H1 (cell line): Measurements from ENCODE around the gene ODR4. TPM values are rescaled to one million over a fixed set of nuclear protein-coding genes. Genes with fewer than 3 reads are reported as not detected.

Experiments
- CTCF ChIA-PET: fragments of 300-600 bp; sonication (Branson Sonifier 250); formaldehyde crosslinking; loops from one replicate; lab custom pipeline; 2021; ENCODE audit not compliant: partially characterized antibody; lab: Charles Lee
- POLR2A ChIA-PET: fragments of 300-600 bp; sonication (Branson Sonifier 250); formaldehyde crosslinking; loops from one replicate; lab custom pipeline; 2021; ENCODE audit warnings: inconsistent platforms; ENCODE audit not compliant: partially characterized antibody; lab: Charles Lee
- DNase-seq, 2 experiments: peaks; one replicate each; pipeline versions ENCODE4 v3.0.0 to v3.0.0-alpha.2; 2010 to 2022; ENCODE audit warnings: low spot score in 2 of 2, low read depth in 1 of 2, mixed read lengths in 1 of 2
- FAIRE-seq: peaks from 2 replicates; lab custom pipeline; 2011; peaks lifted over from hg19 to GRCh38; lab: Jason Lieb, UNC
- H2AFZ ChIP-seq: 2 replicates; pipeline ENCODE4 v1.8.1; 2012; ENCODE audit warnings: low read length, inconsistent platforms
- H2AK5ac ChIP-seq: 2 replicates; pipeline ENCODE4 v1.6.1; 2013; ENCODE audit warnings: low read depth, low read length
- H2BK120ac ChIP-seq: replicated peaks from 2 replicates; pipeline ENCODE3; 2013; ENCODE audit warnings: low read depth, low read length, inconsistent platforms
- H2BK12ac ChIP-seq: 2 replicates; pipeline ENCODE4 v1.6.1; 2013; ENCODE audit warnings: low read depth, low read length
- H2BK15ac ChIP-seq: 2 replicates; pipeline ENCODE4 v1.6.1; 2013; ENCODE audit warnings: low read length
- H2BK20ac ChIP-seq: 2 replicates; pipeline ENCODE4 v1.6.1; 2013; ENCODE audit warnings: low read length
- H2BK5ac ChIP-seq: 2 replicates; pipeline ENCODE4 v1.6.1; 2013; ENCODE audit warnings: low read depth, low read length
- H3K14ac ChIP-seq: 2 replicates; pipeline ENCODE4 v1.6.1; 2013; ENCODE audit warnings: inconsistent platforms; ENCODE audit not compliant: insufficient read length
- H3K18ac ChIP-seq: 2 replicates; pipeline ENCODE4 v1.6.1; 2013; ENCODE audit warnings: low read length; ENCODE audit errors: extremely low read depth
- H3K23ac ChIP-seq: 2 replicates; pipeline ENCODE4 v1.6.1; 2013; ENCODE audit warnings: inconsistent platforms; ENCODE audit not compliant: insufficient read length
- H3K23me2 ChIP-seq: 2 replicates; pipeline ENCODE4 v1.6.1; 2013; ENCODE audit warnings: low read depth, low read length
- H3K27ac ChIP-seq: 2 replicates; pipeline ENCODE4 v1.6.1; 2011; ENCODE audit warnings: low read depth, low read length, inconsistent platforms
- H3K27me3 ChIP-seq, 4 experiments: replicated peaks in 1 of 4; 1 replicate in 1 of 4; 2 replicates in 3 of 4; pipeline versions ENCODE4 v1.6.1 to v1.8.1; 2011 to 2013; ENCODE audit warnings: low read length in 3 of 4, mild to moderate bottlenecking in 3 of 4, inconsistent platforms in 2 of 4, mixed read lengths in 2 of 4, moderate library complexity in 1 of 4; ENCODE audit not compliant: control insufficient read depth in 3 of 4, insufficient read depth in 3 of 4; ENCODE audit errors: extremely low read depth in 1 of 4
- H3K36me3 ChIP-seq, 4 experiments: 2 replicates each; pipeline versions ENCODE4 v1.6.1 to v1.8.1; 2011 to 2013; ENCODE audit warnings: mild to moderate bottlenecking in 4 of 4, low read length in 3 of 4, moderate library complexity in 2 of 4, control low read depth in 1 of 4, inconsistent platforms in 1 of 4; ENCODE audit not compliant: insufficient read depth in 4 of 4, control insufficient read depth in 2 of 4
- H3K4ac ChIP-seq: replicated peaks from 2 replicates; pipeline ENCODE3; 2013; ENCODE audit warnings: low read length, low read depth, mixed read lengths, inconsistent platforms; ENCODE audit not compliant: insufficient read length
- H3K4me1 ChIP-seq, 4 experiments: replicated peaks in 1 of 4; 1 replicate in 1 of 4; 2 replicates in 3 of 4; pipeline versions ENCODE4 v1.6.1 to v1.8.1; 2011 to 2013; ENCODE audit warnings: low read length in 3 of 4, inconsistent platforms in 2 of 4, mixed read lengths in 1 of 4; ENCODE audit not compliant: insufficient read depth in 4 of 4, control insufficient read depth in 3 of 4
- H3K4me2 ChIP-seq, 2 experiments: 2 replicates each; pipeline versions ENCODE4 v1.6.1 to v1.8.1; 2011 to 2013; ENCODE audit warnings: low read depth in 2 of 2, low read length in 2 of 2, control low read depth in 1 of 2, inconsistent platforms in 1 of 2, mild to moderate bottlenecking in 1 of 2; ENCODE audit not compliant: insufficient read depth in 1 of 2
- H3K4me3 ChIP-seq, 4 experiments: fragments of 200-600, 300-600 bp in 1 of 4; sonication (generic), shearing (Covaris generic), sonication (Bioruptor Twin) in 1 of 4; 2 replicates each; pipeline versions ENCODE4 v1.5.1 to v1.8.1; 2011 to 2016; ENCODE audit warnings: low read length in 4 of 4, low read depth in 3 of 4, control low read depth in 2 of 4, inconsistent platforms in 2 of 4, mild to moderate bottlenecking in 2 of 4, mixed read lengths in 1 of 4, moderate library complexity in 1 of 4; ENCODE audit not compliant: insufficient read depth in 2 of 4; ENCODE audit errors: extremely low read depth in 1 of 4
- H3K56ac ChIP-seq: replicated peaks from 2 replicates; pipeline ENCODE3; 2013; ENCODE audit warnings: low read depth, mild to moderate bottlenecking, mixed read lengths, low read length, inconsistent platforms; ENCODE audit not compliant: insufficient read length
- H3K79me1 ChIP-seq: 2 replicates; pipeline ENCODE4 v1.6.1; 2013; ENCODE audit warnings: low read depth, low read length, control low read depth
- H3K79me2 ChIP-seq, 2 experiments: 2 replicates each; pipeline versions ENCODE4 v1.6.1 to v1.8.1; 2012 to 2013; ENCODE audit warnings: low read length in 2 of 2, mild to moderate bottlenecking in 2 of 2, inconsistent platforms in 1 of 2; ENCODE audit not compliant: insufficient read depth in 2 of 2, control insufficient read depth in 1 of 2
- H3K9ac ChIP-seq, 4 experiments: replicated peaks in 1 of 4; 1 replicate in 1 of 4; 2 replicates in 3 of 4; pipeline versions ENCODE4 v1.6.1 to v1.8.1; 2011 to 2013; ENCODE audit warnings: low read depth in 3 of 4, low read length in 3 of 4, control low read depth in 2 of 4, mild to moderate bottlenecking in 2 of 4, moderate library complexity in 2 of 4, inconsistent platforms in 1 of 4; ENCODE audit errors: extremely low read depth in 1 of 4
- H3K9me3 ChIP-seq, 2 experiments: 2 replicates each; pipeline versions ENCODE4 v1.6.1 to v1.8.1; 2012 to 2013; ENCODE audit warnings: mild to moderate bottlenecking in 2 of 2, moderate library complexity in 2 of 2, control low read depth in 1 of 2, inconsistent platforms in 1 of 2, low read depth in 1 of 2, low read length in 1 of 2, mixed read lengths in 1 of 2; ENCODE audit not compliant: insufficient read depth in 2 of 2
- H4K20me1 ChIP-seq, 2 experiments: replicated peaks in 1 of 2; 2 replicates each; pipeline versions ENCODE3 to v1.8.1; 2011 to 2013; ENCODE audit warnings: inconsistent platforms in 2 of 2, low read length in 2 of 2, mild to moderate bottlenecking in 1 of 2; ENCODE audit not compliant: insufficient read depth in 2 of 2, control insufficient read depth in 1 of 2
- H4K5ac ChIP-seq: 2 replicates; pipeline ENCODE4 v1.6.1; 2013; ENCODE audit warnings: low read length, low read depth, mixed read lengths, inconsistent platforms; ENCODE audit not compliant: insufficient read length
- H4K8ac ChIP-seq: 2 replicates; pipeline ENCODE4 v1.8.0; 2013; ENCODE audit warnings: mild to moderate bottlenecking, moderate library complexity, low read length, inconsistent platforms; ENCODE audit not compliant: insufficient read depth; ENCODE audit errors: extremely low read depth
- H4K91ac ChIP-seq: replicated peaks from 2 replicates; pipeline ENCODE3; 2013; ENCODE audit warnings: low read length, mixed read lengths, inconsistent platforms; ENCODE audit not compliant: insufficient read length
- CBX8 ChIP-seq: fragments of 300-800, 300-1000 bp; sonication (generic); IDR thresholded peaks from 2 replicates; pipeline ENCODE4 v1.7.1; 2016; ENCODE audit warnings: low read depth, low read length, borderline replicate concordance
- EP300 ChIP-seq, 2 experiments: IDR thresholded peaks; 1 replicate in 1 of 2; 2 replicates in 1 of 2; pipeline ENCODE4 v1.6.1; 2011 to 2012; ENCODE audit warnings: low read depth in 2 of 2, low read length in 2 of 2, mild to moderate bottlenecking in 2 of 2, borderline replicate concordance in 1 of 2, inconsistent platforms in 1 of 2, moderate library complexity in 1 of 2
- HDAC2 ChIP-seq, 2 experiments: fragments of 300-600 bp in 1 of 2; sonication (generic) in 1 of 2; IDR thresholded peaks; 2 replicates each; pipeline ENCODE4 v1.6.1; 2011 to 2012; ENCODE audit warnings: low read depth in 2 of 2, low read length in 2 of 2, mild to moderate bottlenecking in 2 of 2, moderate library complexity in 2 of 2, borderline replicate concordance in 1 of 2, inconsistent platforms in 1 of 2
- NRF1 ChIP-seq: IDR thresholded peaks from 2 replicates; pipeline ENCODE4 v1.6.1; 2011; ENCODE audit warnings: mild to moderate bottlenecking, low read depth, low read length, improper control_type of control experiment
- RAD21 ChIP-seq, 2 experiments: IDR thresholded peaks in 1 of 2; conservative IDR thresholded peaks in 1 of 2; 2 replicates each; pipeline ENCODE4 v1.6.1; 2011; ENCODE audit warnings: low read depth in 2 of 2, low read length in 2 of 2, improper control_type of control experiment in 1 of 2, inconsistent platforms in 1 of 2, mild to moderate bottlenecking in 1 of 2, moderate library complexity in 1 of 2
- RNF2 ChIP-seq: fragments of 200-900, 300-1000 bp; sonication (generic); IDR thresholded peaks from 2 replicates; pipeline ENCODE4 v1.7.1; 2016; ENCODE audit warnings: borderline replicate concordance, low read depth, mild to moderate bottlenecking, antibody characterized with exemption, low read length; ENCODE audit not compliant: poor library complexity, severe bottlenecking; ENCODE audit errors: missing control alignments
- SIN3A ChIP-seq, 2 experiments: IDR thresholded peaks in 1 of 2; conservative IDR thresholded peaks in 1 of 2; 2 replicates each; pipeline ENCODE4 v1.6.1; 2011 to 2012; ENCODE audit warnings: low read length in 2 of 2, improper control_type of control experiment in 1 of 2, low read depth in 1 of 2, mild to moderate bottlenecking in 1 of 2
- WGBS, 2 experiments: shearing (Covaris generic) in 1 of 2; methylation state at CpG; one replicate each; pipeline versions ENCODE4 v1.1.6 to v1.1.7; 2013 to 2015; ENCODE audit warnings: low lambda C conversion rate in 2 of 2, mixed read lengths in 2 of 2, inconsistent platforms in 1 of 2, low coverage in 1 of 2, missing lambda C conversion rate in 1 of 2; ENCODE audit not compliant: insufficient replicate concordance in 2 of 2, insufficient coverage in 1 of 2, insufficient read length in 1 of 2; ENCODE audit errors: extremely low coverage in 1 of 2, missing lambda C conversion rate in 1 of 2; 5-methylcytosine and 5-hydroxymethylcytosine counted together
- polyA plus RNA-seq, 7 experiments: library from polyadenylated mRNA; depleted of rRNA in 3 of 7; stranded (reverse) in 5 of 7; unstranded in 2 of 7; fragments of >200 nt in 5 of 7; fragments of 200-250 nt in 2 of 7; gene quantifications; 1 replicate in 5 of 7; 2 replicates in 1 of 7; 4 replicates in 1 of 7; pipeline versions ENCODE4 v1.2.1 to v1.2.3, GENCODE V29; 2011 to 2013; ENCODE audit warnings: missing spikeins in 2 of 7, mixed read lengths in 2 of 7
- total RNA-seq: library from RNA; stranded (reverse); fragmentation: NEBNext Ultra II Directional; extraction: Animal tissue kit (Norgen Biotek cat#: 25700); gene quantifications from 2 replicates; pipeline ENCODE4 v1.2.1, GENCODE V29; 2021

The ODR4 gene
- total and polyA plus RNA-seq, 2 of the 8 experiments (the other 6 are each of a cell fraction or from before 2014, with no cell fraction given): 4.1 to 14.1 TPM

DNA sequence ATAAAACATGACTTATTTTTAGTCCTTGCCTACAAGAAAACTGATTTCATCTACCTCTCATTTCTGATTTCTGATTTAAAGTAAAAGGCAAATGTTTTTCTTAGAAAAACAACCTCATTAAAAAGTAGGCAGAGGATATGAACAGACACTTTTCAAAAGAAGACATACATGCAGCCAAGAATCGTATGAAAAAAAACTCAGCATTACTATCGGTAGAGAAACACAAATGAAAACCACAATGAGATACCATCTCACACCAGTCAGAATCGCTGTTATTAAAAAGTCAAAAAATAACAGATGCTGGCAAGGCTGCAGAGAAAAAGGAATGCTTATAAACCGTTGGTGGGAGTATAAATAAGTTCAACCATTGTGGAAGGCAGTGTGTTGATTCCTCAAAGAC is 16.2 kb downstream of the ODR4 start:
- FAIRE-seq: no peak
- Histone ChIP-seq H2BK20ac (no peak overlapping the region), H4K20me1 (no peaks in the 10 kb centered on the region), H2BK120ac (no peak overlapping the region), H2BK12ac (no peak overlapping the region), H3K27me3 (no peaks in the 10 kb centered on the region), H3K4me1 (no peaks in the 10 kb centered on the region), H3K4me2 (no peak overlapping the region), H3K79me1 (no peaks in the 10 kb centered on the region), H3K4ac (no peak overlapping the region), H3K79me2 (no peaks in the 10 kb centered on the region), H2AK5ac (no peak overlapping the region), H3K9ac (no peak overlapping the region), H2AFZ (no peak overlapping the region), H4K5ac (no peak overlapping the region), H3K23me2 (no peaks in the 10 kb centered on the region), H3K4me3 (no peak overlapping the region), H3K36me3 (peaks cover 0 to 58% (median 20%) of the 10 kb centered on the region in 4 experiments; a peak in 6 of 8 replicates), H3K9me3 (no peaks in the 10 kb centered on the region), H3K27ac (no peak overlapping the region), H4K8ac (no peak overlapping the region), H3K18ac (no peak overlapping the region), H2BK5ac (no peak overlapping the region), H2BK15ac (no peak overlapping the region), H4K91ac (no peak overlapping the region), H3K56ac (no peak overlapping the region), H3K14ac (no peak overlapping the region), H3K23ac (no peak overlapping the region)
- 90% methylated on average over 4 of the region's 4 CpGs; no CpG with 5 or more reads in 1 of the 2 experiments for WGBS, 2 experiments
- TF ChIP-seq SIN3A (conservative IDR thresholded peaks at IDR 0.05 in 1 of 2, IDR thresholded peaks at IDR 0.05 in 1 of 2; ENCODE audit: low read depth in 1 of 2, low read length in 2 of 2): no peak
- no peak for TF ChIP-seq CBX8
- TF ChIP-seq NRF1: no peak
- TF ChIP-seq RNF2: no peak
- no peak for TF ChIP-seq HDAC2 (IDR thresholded peaks at IDR 0.05; ENCODE audit: borderline replicate concordance in 1 of 2, low read depth in 2 of 2, low read length in 2 of 2)
- TF ChIP-seq RAD21 (IDR thresholded peaks at IDR 0.05 in 1 of 2, conservative IDR thresholded peaks at IDR 0.05 in 1 of 2; ENCODE audit: low read depth in 2 of 2, low read length in 2 of 2): no peak
- TF ChIP-seq EP300 (IDR thresholded peaks at IDR 0.05; ENCODE audit: borderline replicate concordance in 1 of 2, low read depth in 2 of 2, low read length in 2 of 2): no peak
- DNase-seq: no peak
- POLR2A ChIA-PET: no interaction called here
- CTCF ChIA-PET: no interaction called here
